ENCODE measurements around the gene GRK5. TPM values are rescaled to one million over a fixed set of nuclear protein-coding genes. Genes with fewer than 3 reads are reported as not detected.
A peak's percentile ranks its signal among the peaks of the same experiment; 100 is the strongest.

GRK5 gene
- total RNA-seq, 4 donors from 2014 or later: 6.2 to 12.5 (median 9.1) TPM

DNA sequence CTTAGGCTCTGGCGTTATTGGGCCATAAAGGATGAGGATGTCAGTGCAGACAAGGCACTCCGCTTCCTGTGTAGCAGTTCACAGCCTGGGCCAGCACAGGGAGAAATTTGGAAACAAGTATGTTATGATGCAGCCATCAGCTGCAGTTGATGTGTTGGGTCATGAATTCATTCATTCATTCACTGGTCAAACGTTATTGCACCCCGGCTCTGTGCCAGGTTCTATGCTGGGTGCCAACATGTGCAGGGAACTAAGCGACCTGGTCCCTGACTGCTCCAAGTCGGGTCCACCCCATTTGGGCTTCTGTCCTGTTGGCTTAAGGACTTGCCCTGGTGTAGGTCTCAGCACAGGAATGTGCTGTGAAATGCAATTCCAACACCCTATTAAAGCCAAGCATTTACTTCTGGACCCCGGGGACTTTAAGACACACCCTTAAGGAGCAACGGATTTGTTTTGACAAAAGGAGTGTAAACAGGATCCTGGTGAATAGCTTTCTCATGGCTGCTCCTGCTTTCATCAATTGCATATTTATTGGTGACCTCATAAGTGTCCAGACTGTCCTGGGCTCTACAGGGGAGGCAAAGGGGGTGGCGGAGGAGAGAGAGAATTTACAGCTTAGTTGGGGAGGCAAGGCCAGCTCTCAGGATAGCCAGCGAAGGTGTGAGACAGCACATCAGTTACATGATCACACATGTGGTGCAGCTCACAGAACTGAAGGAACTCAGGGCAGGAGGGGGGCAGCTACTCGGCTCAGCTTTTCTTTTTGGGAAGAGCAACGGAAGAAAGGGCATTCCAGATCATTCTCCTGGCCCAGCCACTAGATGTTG lies 158.6 kb downstream of the GRK5 start:
- ATAC-seq (peak; percentile 49 to 58), DNase-seq (peak; percentile 34 to 81)
- TF ChIP-seq, protein P1, sequence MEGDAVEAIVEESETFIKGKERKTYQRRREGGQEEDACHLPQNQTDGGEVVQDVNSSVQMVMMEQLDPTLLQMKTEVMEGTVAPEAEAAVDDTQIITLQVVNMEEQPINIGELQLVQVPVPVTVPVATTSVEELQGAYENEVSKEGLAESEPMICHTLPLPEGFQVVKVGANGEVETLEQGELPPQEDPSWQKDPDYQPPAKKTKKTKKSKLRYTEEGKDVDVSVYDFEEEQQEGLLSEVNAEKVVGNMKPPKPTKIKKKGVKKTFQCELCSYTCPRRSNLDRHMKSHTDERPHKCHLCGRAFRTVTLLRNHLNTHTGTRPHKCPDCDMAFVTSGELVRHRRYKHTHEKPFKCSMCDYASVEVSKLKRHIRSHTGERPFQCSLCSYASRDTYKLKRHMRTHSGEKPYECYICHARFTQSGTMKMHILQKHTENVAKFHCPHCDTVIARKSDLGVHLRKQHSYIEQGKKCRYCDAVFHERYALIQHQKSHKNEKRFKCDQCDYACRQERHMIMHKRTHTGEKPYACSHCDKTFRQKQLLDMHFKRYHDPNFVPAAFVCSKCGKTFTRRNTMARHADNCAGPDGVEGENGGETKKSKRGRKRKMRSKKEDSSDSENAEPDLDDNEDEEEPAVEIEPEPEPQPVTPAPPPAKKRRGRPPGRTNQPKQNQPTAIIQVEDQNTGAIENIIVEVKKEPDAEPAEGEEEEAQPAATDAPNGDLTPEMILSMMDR (IDR thresholded peaks at IDR 0.05 in 4 of 5, conservative IDR thresholded peaks at IDR 0.05 in 1 of 5): no peak
- no peak for TF ChIP-seq POLR2A (IDR thresholded peaks at IDR 0.05)
- Histone ChIP-seq H3K9me3 (no peaks in the 10 kb centered on the region), H3K27me3 (no peaks in the 10 kb centered on the region), H3K4me1 (peaks cover 50 to 59% of the 10 kb centered on the region in 2 donors), H3K36me3 (no peaks in the 10 kb centered on the region), H3K27ac (peak overlapping the region; percentile 38 to 52 (median 45)), H3K4me3 (no peak overlapping the region)
- in situ Hi-C loops (cut with MboI; ENCODE audit: low sequenced_read_pairs in 4 of 4) (no loop called here), intact Hi-C loops (cut with DNase I; ENCODE audit: low total_unique reads) (loop anchor here (5.0 kb wide), 1 partner anchor 36 kb away; no protein-coding TSS in a partner anchor)

GRCh38 chr10:119367841-119368549 lies 160.6 kb downstream of the GRK5 start:
- intact Hi-C loops (cut with DNase I; ENCODE audit: low total_unique reads) (loop anchor here (5.0 kb wide), 1 partner anchor 34 kb away; no protein-coding TSS in a partner anchor), in situ Hi-C loops (cut with MboI; ENCODE audit: low sequenced_read_pairs in 4 of 4) (no loop called here)
- Histone ChIP-seq H3K27ac (peak overlapping the region; percentile 71 to 81 (median 76)), H3K4me1 (peaks cover 50 to 71% of the 10 kb centered on the region in 2 donors), H3K36me3 (no peaks in the 10 kb centered on the region), H3K4me3 (no peak overlapping the region), H3K27me3 (no peaks in the 10 kb centered on the region), H3K9me3 (no peaks in the 10 kb centered on the region)
- DNase-seq (no peak), ATAC-seq (no peak)
- TF ChIP-seq, protein P1 (IDR thresholded peaks at IDR 0.05 in 4 of 5, conservative IDR thresholded peaks at IDR 0.05 in 1 of 5): no peak
- TF ChIP-seq POLR2A (IDR thresholded peaks at IDR 0.05): no peak

GRCh38 chr10:119368581-119368980 lies 161.2 kb downstream of the GRK5 start:
- intact Hi-C loops (cut with DNase I; ENCODE audit: low total_unique reads) (loop anchor here (5.0 kb wide), 1 partner anchor 34 kb away; no protein-coding TSS in a partner anchor), in situ Hi-C loops (cut with MboI; ENCODE audit: low sequenced_read_pairs in 4 of 4) (no loop called here)
- DNase-seq (no peak), ATAC-seq (no peak)
- Histone ChIP-seq H3K9me3 (no peaks in the 10 kb centered on the region), H3K27ac (peak overlapping the region; percentile 71 to 81 (median 76)), H3K36me3 (no peaks in the 10 kb centered on the region), H3K4me3 (no peak overlapping the region), H3K4me1 (peaks cover 50 to 71% of the 10 kb centered on the region in 2 donors), H3K27me3 (no peaks in the 10 kb centered on the region)
- TF ChIP-seq POLR2A (IDR thresholded peaks at IDR 0.05): no peak
- TF ChIP-seq, protein P1 (IDR thresholded peaks at IDR 0.05 in 4 of 5, conservative IDR thresholded peaks at IDR 0.05 in 1 of 5): no peak

- peak overlapping the region in 2 of 4 donors; percentile 5 to 35 for H3K4me3 ChIP-seq
- H3K27me3 ChIP-seq: no peaks in the 10 kb centered on the region
- no peaks in the 10 kb centered on the region for H3K36me3 ChIP-seq
- DNase-seq: no peak
- ATAC-seq: no peak
- no peaks in the 10 kb centered on the region for H3K9me3 ChIP-seq
- intact Hi-C loops (cut with DNase I; ENCODE audit: low total_unique reads) (loop anchor here (5.0 kb wide), 1 partner anchor 33 kb away; no protein-coding TSS in a partner anchor), in situ Hi-C loops (cut with MboI; ENCODE audit: low sequenced_read_pairs in 4 of 4) (no loop called here)
- no peak for TF ChIP-seq POLR2A (IDR thresholded peaks at IDR 0.05)
- TF ChIP-seq, protein P1 (IDR thresholded peaks at IDR 0.05 in 4 of 5, conservative IDR thresholded peaks at IDR 0.05 in 1 of 5): no peak
- peaks cover 50 to 71% of the 10 kb centered on the region in 2 donors for H3K4me1 ChIP-seq
- H3K27ac ChIP-seq: peak overlapping the region; percentile 71 to 81 (median 76)
Measured at GRCh38 chr10:119368991-119369869, 161.9 kb downstream of the GRK5 start.
